Measurements from ENCODE around the gene PLEKHA7. TPM values are rescaled to one million over a fixed set of nuclear protein-coding genes. Genes with fewer than 3 reads are reported as not detected.

Gene PLEKHA7
- total and polyA plus RNA-seq, 2 of the 8 experiments (the other 6 are each of a cell fraction or from before 2014, with no cell fraction given) = 11.4 to 25.6 TPM

DNA sequence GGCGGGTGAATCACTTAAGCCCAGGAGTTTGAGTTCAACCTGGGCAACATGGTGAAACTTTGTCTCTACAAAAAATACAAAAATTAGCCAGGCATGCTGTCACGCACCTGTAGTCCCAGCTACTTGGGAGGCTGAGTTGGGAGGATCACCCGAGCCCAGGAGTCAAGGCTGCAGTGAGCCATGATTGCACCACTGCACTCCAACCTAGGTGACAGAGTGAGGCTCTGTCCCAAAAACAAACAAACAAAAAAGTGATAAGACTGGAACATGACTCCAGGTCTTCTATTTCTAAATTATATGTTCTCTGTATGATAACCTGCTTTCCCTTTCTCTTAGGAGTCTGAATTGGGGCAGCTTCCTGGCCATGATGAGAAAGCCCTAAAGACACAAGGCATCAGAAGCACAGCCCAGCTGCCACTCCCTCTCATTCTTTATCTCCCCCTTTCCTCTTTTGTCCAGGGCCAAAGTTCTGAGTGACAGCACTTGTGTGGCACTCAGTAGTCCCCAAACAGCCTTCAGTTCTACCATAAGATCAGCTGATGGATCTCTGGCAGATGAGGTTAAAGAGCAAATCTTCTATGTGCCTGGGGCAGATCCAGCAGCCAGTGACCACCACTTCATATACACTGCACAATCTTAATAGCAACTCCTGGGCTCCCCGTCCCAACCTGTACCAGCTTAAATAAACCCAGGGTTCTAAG, 139.8 kb downstream of the PLEKHA7 start (continued):
- TF ChIP-seq SIN3A (conservative IDR thresholded peaks at IDR 0.05 in 1 of 2, IDR thresholded peaks at IDR 0.05 in 1 of 2; ENCODE audit: low read depth in 1 of 2, low read length in 2 of 2) (no peak), EP300 (IDR thresholded peaks at IDR 0.05; ENCODE audit: borderline replicate concordance in 1 of 2, low read depth in 2 of 2, low read length in 2 of 2) (no peak), POU5F1 (IDR thresholded peaks at IDR 0.05; ENCODE audit: low read depth, low read length) (no peak), YY1 (IDR thresholded peaks at IDR 0.05; ENCODE audit: low read depth, low read length) (no peak)
- TF ChIP-seq, protein P1, sequence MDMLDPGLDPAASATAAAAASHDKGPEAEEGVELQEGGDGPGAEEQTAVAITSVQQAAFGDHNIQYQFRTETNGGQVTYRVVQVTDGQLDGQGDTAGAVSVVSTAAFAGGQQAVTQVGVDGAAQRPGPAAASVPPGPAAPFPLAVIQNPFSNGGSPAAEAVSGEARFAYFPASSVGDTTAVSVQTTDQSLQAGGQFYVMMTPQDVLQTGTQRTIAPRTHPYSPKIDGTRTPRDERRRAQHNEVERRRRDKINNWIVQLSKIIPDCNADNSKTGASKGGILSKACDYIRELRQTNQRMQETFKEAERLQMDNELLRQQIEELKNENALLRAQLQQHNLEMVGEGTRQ (IDR thresholded peaks at IDR 0.05; ENCODE audit: low read length) = no peak
